ENCODE data around the gene RMND5B. TPM values are rescaled to one million over a fixed set of nuclear protein-coding genes. Genes with fewer than 3 reads are reported as not detected.
A peak's percentile ranks its signal among the peaks of the same experiment; 100 is the strongest.
"Not testable (repeated sequence)": the region's sequence is repeated elsewhere in the genome, so short reads cannot be mapped to it uniquely, and the experiment has no call there.

The RMND5B gene, protein sequence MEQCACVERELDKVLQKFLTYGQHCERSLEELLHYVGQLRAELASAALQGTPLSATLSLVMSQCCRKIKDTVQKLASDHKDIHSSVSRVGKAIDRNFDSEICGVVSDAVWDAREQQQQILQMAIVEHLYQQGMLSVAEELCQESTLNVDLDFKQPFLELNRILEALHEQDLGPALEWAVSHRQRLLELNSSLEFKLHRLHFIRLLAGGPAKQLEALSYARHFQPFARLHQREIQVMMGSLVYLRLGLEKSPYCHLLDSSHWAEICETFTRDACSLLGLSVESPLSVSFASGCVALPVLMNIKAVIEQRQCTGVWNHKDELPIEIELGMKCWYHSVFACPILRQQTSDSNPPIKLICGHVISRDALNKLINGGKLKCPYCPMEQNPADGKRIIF
- total RNA-seq, result 20.8 TPM

DNA sequence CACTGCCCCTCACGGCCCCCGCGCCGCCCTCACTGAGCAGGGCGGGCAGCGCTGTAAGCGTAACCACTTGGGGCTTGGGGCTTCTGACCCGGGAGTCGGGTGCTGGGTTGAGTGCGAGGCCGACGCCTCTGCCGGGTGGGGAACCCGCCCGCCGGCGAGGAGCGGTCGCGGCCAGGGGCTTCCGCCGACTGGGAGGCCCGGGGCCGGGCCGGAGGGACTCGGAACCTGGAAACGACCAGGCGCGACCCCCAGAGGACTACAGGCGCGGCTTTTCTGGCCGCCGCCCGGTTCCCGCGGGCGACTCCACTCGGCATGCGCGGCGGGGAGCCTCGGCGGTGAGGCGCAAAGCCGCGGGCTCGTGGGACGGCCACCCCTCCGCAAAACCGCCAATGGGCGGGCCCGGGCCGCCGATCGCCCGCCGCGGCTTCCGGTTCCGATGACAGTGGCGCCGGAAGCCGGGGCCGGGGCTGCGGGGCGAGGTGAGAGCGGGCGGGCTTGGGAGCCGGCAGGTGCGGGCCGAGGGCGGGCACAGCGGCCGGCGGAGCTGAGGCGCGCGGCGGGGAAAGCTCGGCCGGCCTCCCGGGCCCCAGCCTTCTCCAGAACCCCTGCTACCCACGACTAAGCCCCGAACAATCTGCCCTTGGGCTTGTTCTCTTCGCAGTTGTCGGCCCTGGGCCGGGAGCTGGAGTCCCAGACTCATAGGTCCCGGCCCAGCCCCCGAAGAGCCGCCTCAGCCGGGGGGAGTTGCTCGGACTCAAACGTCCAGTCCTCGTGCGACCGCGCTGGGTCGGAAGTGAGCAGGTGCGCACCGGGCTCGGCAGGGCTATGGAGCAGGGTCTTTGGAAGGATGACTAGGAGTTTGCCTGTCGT is at the start of gene RMND5B:
Gene RMND5B, plus strand, starts transcription at position 439 of the 870 bp plus-strand sequence. CDS start 7,106 bp downstream, outside the sequence.
- peak; percentile 93 to 94 for DNase-seq (ENCODE audit: low spot score in 2 of 2)
- FAIRE-seq, result no peak

DNA sequence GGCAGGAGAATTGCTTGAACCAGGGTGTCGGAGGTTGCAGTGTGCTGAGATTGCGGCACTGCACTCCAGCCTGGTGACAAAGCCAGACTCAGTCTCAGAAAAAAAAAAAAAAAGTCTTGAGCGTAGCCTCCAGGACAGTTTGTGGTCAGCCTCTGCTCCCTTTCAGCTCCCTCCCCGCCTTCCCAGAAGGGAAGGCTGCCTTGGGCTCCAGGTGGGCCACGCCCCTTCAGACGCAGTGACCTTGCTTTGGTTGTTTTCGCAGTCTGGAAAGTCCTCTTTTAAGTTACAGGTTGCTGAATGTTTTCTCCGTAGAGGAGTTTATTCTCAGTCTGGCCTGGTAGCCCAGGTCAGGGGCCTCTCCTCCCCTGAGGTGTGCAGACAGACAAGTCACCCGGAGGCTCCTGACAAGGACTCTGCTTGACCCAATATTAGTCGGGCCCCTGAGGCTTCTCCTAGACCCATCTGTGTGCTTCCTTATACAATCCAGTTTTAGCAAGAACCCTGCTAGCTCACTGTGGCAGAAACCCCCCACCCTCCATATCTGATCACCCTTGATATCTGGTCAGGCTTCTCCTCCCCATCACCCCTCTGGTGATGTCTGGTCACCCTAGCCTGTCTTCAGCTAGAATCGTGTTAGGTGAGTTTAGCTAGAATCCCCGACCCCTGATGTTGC is 49.1 kb upstream of the RMND5B start:
- DNase-seq (ENCODE audit: low spot score in 2 of 2), result no peak
- no peak for FAIRE-seq

DNA sequence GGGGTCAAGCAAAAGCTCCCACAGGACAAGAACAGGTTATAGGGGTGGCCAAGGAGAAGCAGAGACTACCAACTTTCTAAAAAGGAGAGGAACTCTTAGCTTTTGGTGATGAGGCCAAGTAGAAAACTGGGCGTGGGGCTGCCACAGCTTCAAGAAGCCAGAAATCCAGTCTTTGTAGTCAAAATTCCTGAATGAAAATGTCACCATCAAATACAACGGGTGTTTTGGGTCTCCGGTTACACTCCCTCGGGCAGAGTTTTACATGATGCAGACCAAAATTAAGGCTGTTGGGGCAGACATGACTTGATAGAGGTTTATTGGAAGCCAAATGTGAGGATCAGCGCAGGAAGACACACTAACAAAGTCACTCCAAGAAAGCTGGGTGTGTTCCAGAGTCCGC is 46.9 kb upstream of the RMND5B start:
- no peak for DNase-seq (ENCODE audit: low spot score in 2 of 2)
- FAIRE-seq, result no peak

DNA sequence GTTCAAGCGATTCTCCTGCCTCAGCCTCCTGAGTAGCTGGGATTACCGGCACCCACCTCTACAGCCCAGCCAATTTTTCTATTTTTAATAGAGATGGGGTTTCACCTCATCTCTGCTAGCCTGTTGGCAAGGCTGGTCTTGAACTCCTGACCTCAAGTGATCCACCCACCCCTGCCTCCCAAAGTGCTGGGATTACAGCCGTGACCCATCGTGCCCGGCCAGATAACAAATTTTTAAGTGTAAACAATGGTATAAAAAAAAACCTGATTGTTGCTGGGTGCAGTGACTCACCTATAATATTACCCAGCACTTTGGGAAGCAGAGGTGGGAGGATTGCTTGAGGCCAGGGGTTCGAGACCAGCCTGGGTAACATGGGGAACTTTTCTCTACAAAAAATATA is 45.5 kb upstream of the RMND5B start:
- FAIRE-seq, result no peak
- no peak for DNase-seq (ENCODE audit: low spot score in 2 of 2)

DNA sequence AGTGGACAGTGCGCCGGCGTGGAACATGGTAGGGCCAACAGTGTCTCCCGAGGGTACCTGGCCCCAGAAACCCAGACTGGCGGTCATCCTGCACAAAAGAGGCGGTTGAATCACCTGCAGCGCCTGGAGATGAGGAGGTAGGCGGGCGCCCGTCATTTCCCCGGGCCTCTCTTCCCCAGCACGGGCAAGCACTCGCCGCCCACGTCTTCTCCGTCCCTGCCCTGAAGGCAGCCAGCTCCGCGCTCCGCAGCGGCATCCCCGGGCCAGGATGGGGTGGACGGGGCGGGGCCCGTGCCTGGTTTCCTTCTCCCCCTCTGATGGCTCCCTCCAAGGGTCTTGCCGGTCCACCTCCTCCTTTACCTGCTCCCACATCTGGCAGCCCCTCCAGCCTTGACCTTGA is 44.5 kb upstream of the RMND5B start:
- DNase-seq (ENCODE audit: low spot score in 2 of 2), result peak in 1 of 2 donors; percentile 32

DNA sequence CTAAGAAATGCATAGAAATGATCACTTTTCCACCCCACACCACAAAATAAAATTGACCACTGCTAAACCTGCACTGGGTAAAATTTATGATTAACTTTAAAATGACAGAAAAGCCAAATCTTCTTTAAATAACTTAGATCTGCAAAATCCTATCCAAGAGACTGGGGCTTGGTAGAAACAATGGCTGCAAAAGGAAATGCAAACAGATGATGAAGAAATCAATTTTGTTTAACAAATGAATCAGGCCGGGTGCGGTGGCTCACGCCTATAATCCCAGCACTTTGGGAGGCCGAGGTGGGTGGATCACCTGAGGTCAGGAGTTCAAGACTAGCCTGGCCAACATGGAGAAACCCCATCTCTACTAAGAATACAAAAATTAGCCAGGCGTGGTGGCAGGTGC is 43.6 kb upstream of the RMND5B start:
- not testable (repeated sequence) for FAIRE-seq; DNase-seq (ENCODE audit: low spot score in 2 of 2)

More for the DNA sequence above, 44.5 kb upstream of the RMND5B start:
- FAIRE-seq, result no peak

DNA sequence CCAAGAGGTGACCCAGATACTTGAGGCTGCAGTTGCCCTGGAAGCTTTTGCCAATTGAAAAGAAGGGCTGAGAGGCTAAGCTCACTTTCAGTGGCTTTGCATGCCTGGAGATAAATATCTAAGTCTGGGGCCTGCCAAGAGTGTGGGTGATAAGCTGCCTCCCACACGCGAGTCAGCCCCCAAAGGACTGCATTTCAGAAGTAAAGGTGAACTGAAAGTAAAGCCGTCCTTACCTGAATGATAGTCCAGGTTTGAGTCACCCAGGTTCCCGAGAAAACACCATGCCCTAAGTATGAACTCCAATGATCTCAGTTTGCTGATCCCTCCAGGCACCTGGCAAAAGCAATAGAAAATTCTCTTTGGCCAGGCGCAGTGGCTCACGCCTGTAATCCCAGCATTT is 40.0 kb upstream of the RMND5B start:
- FAIRE-seq, result no peak
- DNase-seq (ENCODE audit: low spot score in 2 of 2), result no peak

DNA sequence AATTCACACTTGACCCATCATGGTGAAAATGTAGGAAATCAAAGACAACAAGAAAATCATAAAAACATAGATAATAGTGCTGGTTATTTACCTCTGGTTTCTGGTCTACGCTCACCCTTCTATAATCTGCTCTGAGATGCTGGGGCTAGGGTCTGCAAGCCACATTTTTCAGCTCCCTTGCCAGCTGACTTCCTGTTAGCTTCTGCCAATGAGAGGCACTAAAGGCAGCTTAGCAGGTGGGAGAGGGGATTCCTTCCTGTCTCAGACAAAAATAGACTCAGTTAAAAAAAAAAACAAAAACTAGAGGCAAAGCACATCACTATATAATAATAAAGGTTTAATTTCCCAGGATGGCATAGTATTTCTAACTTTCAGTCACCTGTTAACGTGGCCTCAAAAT is 37.7 kb upstream of the RMND5B start:
- FAIRE-seq (no peak), DNase-seq (ENCODE audit: low spot score in 2 of 2) (no peak)

DNA sequence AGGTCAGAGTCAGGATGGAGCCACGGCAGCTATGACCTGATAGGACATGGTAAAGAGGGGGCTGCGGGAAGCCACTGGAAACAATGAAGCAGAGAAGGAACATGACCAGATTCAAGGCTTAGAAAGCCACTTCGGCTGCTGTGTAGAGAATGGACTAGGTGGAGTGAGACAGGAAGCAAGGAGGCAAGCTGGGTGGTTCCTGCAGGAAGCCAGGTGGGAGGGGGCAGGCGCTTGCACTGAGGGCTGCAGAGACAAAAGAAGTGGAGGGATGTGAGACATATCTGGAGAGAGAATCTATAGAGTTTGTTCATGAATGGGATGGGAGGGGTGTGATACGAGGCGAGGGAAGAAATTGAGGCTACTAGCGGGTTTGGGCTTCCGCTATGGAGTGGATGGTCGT is 36.5 kb upstream of the RMND5B start:
- DNase-seq (ENCODE audit: low spot score in 2 of 2) (no peak), FAIRE-seq (no peak)

DNA sequence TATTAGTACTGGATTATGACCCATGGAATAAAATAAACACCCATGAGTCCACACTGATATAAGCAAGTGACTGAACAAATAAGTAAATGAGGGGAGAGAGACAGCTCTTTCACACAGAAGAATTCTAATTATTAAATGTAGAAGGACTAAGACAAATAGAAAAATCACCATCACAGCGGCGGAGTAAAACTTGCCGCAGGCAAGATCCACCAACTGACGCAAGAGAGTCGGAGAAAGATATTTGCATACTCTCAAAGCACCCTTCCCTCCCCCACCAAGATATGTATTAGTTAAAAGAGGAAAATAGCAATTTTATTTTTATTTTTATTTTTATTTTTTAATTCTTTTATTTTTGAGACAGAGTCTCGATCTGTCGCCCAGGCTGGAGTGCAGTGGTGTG is 32.1 kb upstream of the RMND5B start:
- FAIRE-seq (no peak), DNase-seq (ENCODE audit: low spot score in 2 of 2) (no peak)

DNA sequence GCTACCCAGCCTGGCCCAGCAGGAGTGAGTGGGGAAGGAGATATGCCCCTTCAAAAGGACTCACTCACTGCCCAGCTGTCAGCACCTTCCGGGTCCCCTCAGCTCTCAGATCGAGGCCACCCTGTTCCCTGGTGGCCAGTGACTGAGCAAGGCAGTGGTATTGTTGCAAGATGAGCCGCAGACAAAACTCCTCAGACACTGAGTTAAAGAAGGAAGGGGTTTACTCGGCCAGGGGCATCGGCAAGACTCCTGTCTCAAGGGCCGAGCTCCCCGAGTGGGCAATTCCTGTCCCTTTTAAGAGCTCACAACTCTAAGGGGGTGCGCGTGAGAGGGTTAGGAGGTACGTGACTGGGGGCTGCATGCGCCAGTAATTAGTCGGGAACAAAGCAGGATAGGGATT is 27.2 kb upstream of the RMND5B start:
- FAIRE-seq (no peak), DNase-seq (ENCODE audit: low spot score in 2 of 2) (no peak)

DNA sequence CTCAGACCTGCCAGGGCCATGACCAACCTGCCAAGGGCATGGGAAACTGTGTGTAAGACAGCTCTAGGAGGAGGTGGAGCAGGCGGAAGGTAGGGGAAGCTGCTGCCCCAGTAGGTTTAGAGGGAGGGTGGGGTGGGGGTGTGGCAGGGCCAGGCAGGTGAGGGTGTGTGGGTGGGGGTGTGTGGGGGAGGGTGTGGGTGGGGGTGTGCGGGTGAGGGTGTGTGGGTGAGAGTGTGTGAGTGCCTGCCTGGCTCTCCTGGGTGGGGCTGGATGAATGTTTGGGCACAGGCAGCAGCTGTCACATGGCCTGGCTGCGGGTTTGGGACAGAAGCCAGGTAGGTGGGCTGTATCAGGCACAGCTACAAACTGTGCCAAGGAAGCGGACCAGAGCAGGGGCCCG is 26.3 kb upstream of the RMND5B start:
- no peak for FAIRE-seq
- DNase-seq (ENCODE audit: low spot score in 2 of 2), result no peak

DNA sequence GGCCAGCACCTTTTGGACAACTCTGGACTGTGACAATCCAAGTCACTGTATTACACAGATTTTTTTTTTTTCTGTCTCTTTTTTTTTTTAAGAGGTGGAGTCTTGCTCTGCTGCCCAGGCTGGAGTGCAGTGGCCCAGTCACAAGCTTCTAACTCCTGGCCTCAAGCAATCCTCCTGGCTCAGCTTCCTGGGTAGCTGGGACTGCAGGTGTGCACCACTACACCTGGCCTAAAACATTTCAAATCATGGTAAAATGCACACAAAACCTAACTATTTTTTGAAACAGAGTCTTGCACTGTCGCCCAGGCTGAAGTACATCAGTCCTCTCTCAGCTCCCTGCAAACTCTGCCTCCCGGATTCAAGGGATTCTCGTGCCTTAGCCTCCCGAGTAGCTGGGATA is 24.7 kb upstream of the RMND5B start:
- FAIRE-seq, result no peak
- no peak for DNase-seq (ENCODE audit: low spot score in 2 of 2)

DNA sequence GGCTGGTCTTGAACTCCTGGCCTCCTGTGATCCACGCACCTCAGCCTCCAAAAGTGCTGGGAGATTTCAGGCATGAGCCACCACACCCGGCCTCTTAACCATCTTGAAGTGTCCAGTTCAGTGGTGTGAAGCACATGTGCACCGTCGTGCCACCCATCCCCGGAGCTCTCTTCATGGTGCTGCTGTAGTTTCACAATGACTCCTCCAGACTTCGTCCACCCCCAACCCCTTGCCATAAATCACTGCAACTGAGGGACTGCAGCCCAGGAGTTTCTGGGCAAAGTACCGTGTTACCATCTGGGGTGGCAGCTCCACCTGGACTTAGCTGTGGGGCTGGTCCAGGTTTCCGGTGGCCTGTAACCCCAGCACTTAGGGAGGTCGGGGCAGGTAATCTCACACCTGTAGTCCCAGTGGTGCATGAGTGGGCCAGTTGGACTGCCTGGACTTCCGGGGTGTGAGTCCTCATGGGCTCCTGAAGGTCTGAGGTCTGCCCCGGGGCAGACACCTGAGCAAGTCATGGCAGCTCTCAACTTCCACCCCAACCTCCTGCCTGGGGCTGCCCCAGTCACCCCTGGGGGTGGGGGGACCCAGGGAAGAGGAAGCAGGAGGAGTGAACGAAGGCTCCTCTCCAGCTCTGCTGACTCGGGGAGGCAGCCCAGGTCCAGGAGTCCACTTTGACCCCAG is 24.1 kb upstream of the RMND5B start:
- FAIRE-seq, result no peak
- DNase-seq (ENCODE audit: low spot score in 2 of 2), result no peak

DNA sequence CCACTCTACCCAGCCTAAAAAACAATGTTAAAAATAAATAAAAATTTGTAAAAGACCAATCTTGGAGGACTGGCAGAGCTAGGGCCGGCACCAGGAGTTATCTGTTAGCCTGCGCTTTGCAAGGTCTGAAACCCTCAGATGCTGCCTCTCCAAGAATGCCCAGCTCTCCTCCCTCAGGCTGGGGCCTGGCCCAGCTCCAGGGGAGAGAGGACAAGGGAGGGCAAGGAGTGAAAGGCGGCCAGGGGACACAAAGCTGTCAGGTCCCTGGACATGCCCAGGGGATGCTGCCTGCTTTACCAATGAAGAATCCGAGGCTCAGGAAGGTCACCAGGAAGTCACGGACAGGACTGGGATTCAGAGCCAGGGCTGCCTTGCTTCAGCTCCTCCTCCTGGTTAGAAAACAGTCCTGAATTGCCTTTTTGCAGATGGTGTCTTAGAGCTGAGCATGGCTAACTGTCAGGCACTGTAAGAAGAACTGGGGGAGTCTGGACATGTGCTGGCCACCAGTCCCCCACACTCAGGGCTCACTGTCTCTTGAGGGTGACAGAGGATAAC is 23.0 kb upstream of the RMND5B start:
- no peak for FAIRE-seq

DNA sequence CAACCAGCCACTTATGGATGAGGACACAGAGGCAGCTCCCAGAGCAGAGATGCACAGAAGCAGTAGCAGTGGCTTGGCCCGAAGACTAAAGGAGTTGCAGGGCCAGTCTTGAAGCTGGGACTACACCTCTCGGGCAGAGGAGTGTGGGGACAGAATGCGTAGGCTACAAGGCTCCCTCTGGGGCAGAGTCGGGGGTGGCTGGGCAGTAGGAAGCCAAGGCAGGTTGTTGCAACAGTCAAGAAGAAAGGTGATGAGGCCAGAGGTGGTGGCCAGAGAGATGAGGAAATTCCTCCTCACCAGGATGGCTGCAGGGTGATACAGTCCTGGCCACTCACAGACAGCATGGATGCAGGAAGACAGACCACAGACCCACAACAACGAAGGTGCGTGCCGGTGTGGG is 22.4 kb upstream of the RMND5B start:
- FAIRE-seq, result no peak
- no peak for DNase-seq (ENCODE audit: low spot score in 2 of 2)

More for the DNA sequence above, 23.0 kb upstream of the RMND5B start:
- no peak for DNase-seq (ENCODE audit: low spot score in 2 of 2)

DNA sequence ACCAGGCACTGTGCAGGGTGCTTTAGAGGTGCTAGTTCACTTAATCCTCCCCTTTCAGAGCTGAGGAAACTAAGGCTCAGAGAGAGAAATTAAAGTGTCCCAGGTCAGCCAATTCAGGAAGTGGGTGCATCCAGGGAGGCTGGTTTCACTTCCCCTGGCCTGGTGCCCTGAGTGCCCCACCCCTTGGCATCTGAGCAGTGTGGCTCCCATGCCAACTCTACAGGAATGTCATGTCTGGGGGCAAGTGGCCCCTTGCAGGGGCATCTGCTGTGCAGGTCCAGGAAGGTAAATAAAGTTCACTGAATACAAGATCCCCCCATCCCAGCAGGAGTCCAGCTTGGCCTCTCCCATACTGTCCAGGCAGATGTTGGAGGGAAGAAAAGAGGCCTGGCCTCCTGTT is 21.8 kb upstream of the RMND5B start:
- FAIRE-seq (no peak), DNase-seq (ENCODE audit: low spot score in 2 of 2) (no peak)

DNA sequence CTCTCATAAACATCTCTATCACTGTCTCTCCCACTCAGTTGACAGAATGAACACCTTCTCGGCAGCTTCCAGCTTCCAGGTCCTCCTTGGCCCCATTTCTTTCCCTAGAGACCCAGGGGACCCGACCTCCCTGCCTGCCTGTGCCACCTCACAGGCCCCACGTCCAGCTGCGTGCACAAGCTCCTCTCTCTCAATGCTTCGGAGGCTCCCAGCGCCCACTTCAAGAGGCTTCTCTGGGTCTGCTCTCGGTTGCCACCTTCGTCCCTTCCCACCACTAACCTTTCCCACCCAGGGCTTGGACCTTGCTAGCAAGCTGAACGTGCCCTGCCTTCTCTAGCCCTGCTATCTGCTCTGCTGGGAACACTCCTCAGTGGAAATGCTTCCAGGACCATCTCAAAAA is 20.3 kb upstream of the RMND5B start:
- DNase-seq (ENCODE audit: low spot score in 2 of 2) (no peak), FAIRE-seq (no peak)

DNA sequence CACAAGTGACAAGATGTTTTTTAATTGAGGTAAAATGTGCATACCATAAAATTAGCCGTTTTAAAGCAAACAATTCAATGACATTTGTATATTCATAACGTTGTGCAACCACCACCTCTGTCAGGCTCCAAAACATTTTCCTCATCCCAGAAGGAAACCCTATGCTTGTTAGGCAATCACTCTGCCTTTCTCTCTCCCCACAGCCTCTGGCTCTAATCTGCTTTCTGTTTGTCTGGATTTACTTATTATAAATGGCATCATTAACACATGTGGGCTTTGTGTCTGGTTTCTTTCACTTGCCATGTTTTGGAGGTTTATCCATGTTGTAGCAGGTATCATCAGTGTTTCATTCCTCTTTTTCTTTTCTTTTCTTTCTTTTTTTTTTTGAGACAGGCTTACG is 18.9 kb upstream of the RMND5B start:
- FAIRE-seq, result no peak
- no peak for DNase-seq (ENCODE audit: low spot score in 2 of 2)

DNA sequence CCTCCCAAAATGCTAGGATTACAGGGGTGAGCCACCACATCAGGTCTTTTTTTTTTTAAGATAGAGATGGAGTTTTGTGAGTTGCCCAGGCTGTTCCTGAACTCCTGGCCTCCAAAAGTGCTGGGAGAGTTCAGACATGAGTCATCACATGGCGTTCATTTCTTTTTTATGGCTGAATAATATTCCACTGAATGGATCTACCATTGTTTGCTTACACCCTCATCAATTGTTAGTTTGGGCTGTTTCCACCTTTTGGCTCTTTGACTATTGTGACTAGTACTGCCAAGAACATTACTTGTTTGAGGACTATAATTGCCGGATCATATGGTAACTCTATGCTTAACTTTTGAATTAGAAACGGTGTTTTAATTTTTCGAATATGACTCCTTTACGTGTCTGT is 18.3 kb upstream of the RMND5B start:
- no peak for DNase-seq (ENCODE audit: low spot score in 2 of 2)
- no peak for FAIRE-seq
